ENCODE data around the gene DOK6.
"Not testable (repeated sequence)": the region's sequence is repeated elsewhere in the genome, so short reads cannot be mapped to it uniquely, and the experiment has no call there.

The DOK6 gene

DNA sequence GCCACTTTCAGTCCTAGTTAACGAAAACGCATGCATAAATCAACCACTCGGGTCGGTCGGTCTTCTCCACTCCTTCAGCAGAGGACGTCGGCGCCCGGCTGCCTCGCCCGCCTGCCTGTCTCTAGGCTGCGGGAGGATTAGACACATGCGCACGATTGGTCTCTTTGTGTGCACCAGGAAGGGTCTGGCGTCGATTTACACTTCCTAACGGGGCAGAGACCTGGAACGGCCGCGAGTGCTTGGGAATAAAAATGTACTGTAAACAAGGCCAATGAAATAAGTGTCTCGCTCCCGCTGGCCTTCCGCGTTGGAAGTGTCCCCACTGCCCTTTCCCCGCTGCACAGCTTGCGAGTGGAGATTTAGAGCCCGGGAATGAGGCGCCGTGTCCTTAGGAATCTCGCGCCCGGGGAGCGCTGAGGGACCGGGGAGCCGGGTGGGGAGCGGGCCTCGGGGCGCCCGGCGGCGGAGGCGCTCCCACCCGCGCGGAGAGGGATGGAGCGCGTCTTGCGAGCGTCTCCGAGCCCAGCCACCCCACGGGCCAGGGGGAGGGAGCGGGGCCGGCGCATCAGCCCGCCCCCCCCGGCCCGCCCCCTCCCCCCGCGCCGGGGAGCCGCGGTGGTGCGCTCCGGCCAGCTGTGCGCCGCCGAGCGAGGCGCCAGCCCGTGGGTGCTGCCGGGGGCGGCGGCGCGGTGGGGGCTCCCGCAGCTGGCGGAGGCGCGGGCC lies at the start of gene DOK6:
DOK6 (plus strand) TSS at position 636 of the 723 bp plus-strand sequence.
- DNase-seq: peak; percentile 74 to 81

DNA sequence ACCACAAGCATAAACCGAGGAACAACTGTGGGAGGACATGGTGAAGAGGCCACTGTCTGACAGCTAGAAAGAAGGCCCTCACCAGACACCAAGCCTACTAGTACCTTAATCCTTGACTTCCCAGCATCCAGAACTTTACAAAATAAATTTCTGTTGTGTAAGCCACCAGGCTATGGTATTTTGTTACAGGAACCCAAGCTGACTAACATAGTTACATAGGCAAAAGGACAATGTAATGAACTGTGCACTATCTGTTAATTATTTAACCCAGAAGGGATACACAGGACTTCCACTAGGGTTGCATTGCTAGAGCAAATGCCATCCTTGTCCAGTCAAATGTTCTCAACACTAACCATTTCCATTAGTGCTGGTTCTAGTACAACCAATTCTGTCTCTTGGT lies 47.7 kb upstream of the DOK6 start:
- DNase-seq: no peak

DNA sequence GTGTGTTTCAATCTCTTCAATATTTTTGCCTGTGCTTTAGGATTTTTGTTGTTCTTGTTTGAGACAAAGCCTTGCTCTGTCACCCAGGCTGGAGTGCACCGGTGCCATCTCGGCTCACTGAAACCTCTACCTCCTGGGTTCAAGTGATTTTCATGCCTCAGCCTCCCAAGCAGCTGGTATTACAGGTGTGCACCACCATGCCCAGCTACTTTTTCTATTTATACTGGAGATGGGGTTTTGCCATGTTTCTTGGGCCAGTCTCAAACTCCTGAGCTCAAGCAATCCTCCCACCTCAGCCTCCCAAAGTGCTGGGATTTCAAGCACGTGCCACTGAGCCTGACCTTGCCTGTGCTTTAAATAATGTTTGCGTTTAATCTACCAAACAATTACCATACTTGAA lies 43.1 kb upstream of the DOK6 start:
- no peak for DNase-seq

DNA sequence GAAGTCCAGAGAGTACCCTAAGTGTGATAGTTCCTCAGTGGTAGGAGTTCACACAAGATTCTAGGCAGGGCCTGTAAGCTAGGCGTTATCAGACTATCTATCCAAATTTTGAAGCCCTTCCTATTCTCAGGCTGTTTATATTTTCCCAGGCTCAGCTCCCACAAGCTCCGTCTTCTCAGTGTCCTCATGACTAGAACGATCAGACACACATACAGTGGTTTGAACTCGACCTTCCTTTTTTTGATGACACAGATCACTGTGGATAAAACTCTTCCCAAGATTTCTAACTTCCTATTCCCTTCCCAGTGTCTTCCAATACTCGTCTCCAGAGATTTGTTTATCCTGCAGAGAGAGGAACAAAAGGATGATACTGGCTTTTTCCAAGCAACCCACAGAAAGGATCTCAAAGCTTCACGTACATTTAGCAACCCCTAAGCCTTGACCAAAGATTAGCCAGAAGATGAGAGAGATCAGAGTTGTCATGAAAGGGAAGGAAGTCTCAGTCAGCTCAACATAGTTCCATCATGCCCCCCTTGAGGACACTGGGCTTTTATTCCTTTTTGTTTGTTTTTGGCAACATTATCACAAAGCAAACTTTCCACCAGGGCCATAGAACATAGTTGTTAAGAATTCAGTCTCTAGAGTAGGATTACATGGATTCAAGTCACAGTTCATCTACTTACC lies 42.3 kb upstream of the DOK6 start:
- no peak for DNase-seq

DNA sequence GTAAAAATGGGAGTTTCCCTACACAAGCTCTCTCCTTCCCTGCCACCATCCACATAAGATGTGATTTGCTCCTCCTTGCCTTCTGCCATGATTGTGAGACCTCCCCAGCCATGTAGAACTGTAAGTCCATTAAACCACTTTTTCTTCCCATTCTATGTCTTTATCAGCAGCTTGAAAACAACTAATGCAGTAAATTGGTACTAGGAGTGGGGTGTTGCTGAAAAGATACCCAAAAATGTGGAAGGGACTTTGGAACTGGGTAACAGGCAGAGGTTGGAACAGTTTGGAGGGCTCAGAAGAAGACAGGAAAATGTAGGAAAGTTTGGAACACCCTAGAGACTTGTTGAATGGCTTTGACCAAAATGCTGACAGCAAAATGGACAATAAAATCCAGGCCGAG lies 40.9 kb upstream of the DOK6 start:
- DNase-seq: not testable (repeated sequence)

DNA sequence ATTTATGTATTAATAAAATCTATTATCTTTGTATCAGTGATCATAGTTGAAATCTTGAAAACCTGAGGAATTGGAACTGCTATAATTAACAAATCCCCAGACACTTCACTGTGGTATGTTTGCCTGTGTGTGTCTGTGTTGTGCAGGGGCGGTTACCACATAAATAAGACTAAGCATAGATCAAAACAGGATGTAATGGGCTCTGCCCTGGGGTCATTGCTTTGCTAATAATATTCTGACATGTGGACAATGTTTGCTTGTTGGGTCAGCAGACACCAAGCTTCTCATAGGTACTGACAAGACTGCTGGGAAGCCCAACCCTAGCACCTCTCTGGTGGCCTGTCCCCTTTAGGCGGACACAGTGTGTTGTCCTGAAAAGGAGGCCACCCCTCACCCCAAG lies 35.8 kb upstream of the DOK6 start:
- DNase-seq: no peak

DNA sequence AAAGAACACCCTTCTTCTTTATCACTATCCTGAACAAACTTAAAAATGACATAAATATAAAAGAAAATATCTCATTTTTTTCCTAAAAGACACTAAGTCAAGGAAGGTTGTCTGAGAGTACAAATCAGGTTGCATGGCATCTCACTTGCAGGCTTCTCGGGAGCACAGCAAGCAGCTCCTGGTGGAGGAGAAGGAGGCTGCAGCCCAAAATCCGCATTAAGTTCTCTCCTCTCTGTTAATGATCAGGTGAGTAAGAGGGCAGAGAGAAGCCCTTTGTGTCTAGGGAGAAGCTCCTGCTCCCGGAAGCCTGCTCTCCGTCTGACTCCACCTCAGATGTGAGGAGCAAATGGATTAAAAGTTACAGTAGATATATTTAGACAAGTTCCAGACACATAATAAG lies 35.0 kb upstream of the DOK6 start:
- DNase-seq: no peak

DNA sequence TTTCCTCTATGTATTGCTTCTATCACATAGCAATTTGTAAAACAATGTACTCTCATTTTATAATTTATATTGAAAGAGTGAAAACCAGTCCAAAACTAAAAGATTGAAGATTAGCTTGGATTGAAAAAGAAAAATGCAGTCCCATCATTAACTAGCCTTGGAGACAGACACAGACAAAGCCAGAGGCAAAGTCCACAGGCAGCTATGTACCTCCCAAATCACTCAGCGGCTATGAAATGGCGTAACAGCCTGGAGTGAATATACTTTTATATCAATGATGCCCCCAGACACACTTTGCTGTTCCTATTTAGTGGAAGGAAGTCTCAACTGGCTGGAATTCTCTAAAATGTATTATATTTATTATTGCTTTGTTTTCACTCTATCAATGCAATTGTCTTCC lies 33.6 kb upstream of the DOK6 start:
- DNase-seq: no peak

DNA sequence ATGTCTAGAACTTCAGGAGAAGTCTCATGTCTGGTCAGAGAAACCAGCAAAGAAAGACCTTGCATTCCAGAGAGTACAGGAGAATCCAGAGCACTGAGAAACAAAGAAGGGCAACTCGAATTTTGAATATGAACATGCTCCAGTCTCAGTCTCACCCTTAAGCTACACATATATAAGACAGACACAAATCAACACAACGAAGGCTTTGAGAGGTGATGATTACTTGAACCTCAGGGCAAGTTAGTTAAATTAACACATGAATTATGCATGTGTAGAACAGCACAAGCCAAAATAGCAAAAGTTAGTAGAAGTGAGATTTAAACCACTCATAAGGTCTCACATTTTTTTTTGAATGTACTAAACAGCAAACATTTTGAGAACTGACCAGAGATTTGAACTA lies 29.0 kb upstream of the DOK6 start:
- no peak for DNase-seq

DNA sequence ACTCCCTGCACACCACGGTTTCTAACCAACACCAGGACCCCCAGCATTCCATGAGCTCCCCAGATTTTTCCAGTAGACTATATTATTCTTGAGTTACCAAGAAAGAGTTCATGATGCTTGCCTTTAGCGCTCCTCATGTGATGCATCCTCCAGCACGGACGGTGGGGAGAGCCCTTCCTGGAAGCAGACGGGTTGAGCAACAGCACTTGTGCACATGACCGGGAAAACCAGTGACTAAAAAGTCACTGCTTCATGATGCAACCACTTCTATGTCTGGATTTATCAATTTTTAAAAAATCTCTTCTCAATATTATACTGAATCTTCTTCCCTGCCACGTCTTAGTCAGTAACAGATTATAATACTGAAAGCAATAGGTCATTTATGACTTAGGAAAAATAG lies 20.4 kb upstream of the DOK6 start:
- no peak for DNase-seq

DNA sequence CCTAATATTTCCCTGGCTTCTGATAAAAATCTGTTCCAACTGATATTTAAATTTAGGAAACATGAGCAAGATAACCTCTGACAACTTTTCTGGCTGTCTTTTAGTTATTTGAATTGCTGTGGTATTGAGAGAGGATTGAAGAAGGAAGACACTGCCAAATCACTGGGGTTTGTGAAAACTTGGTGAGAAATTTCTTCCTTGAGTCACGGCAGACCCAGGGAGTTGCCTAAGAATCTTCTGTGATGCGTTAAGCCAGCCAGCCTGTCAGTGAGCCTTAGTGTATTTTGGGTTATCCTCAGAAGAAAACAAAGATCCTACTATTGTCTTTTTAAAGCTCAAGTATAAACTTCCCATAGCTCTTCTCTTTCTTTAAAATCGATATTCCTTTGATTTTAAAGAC lies 17.5 kb upstream of the DOK6 start:
- DNase-seq: no peak

DNA sequence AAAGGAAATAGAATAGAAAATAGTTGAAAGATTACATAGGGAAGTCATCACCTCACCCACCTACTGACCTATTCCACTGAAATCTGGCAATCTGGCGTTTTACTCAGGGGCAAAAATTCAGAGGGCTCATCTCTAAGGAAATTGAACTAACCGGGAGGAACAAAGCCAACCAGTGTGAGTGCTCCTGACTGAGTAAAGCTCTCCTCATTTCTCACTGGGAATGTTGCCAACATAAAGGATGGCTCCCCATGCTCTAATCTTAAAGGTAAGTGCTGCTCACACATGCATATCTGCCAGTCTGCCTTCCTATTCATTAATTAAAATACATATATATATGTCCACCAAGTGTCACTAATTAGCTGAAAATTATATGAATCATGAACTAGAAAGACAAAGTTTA lies 13.5 kb upstream of the DOK6 start:
- DNase-seq: peak in 1 of 2 experiments; percentile 27

DNA sequence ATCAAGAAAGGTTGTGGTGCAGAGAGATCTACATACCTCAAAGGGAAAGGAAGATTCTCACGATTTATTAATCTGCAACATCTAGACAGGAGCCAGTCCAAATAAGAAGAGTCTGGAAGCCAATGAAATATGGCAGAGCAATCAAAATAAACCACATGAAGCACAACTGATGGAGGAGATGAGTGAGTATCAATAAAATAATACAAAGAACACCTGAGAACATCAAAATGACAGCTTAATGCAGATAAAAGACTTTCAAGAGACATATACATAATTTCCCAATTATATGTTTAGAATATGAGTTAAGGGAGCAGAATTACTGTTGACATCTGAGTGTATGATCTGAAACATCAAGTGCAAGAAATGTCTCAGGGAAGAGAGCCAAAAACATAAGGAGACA lies 12.5 kb upstream of the DOK6 start:
- no peak for DNase-seq

DNA sequence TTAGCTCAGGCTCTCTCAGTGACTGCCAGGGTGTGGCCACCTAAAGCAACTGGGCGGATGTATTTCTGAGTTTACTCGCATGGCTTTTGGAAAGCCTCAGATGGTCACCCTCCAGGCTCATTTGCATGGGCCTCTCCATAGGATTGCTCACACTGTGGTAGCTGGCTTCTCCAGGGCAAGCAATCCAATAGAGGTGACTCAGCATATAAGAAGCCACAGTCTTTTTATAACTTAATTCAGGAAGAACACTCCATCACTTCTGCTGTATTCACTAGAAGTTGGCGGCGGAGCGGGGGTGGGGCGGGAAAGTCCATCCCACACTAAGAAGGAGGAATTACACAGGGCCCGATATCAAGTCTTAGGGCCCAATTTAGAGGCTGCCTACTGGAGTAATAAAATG lies 3.6 kb upstream of the DOK6 start:
- DNase-seq: no peak

DNA sequence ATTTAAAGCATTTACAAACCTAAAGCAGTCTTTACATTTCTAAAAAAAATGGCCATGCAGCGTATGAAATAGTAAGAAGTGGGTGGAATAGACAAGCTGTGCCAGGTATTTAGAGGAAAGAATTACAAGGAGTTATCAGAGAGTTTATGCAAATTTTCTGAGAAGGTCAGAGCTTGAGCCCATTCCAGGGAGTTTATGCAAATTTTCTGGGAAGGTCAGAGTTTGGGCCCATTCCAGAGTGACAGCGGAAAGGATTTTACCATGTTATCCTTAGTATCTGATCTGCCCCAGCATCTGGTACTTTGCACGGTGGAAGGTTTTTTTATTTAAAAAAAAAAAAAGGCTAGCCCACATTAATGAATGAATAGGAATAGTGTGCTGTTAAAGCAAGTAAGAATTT lies 1.4 kb upstream of the DOK6 start:
- DNase-seq: no peak

DNA sequence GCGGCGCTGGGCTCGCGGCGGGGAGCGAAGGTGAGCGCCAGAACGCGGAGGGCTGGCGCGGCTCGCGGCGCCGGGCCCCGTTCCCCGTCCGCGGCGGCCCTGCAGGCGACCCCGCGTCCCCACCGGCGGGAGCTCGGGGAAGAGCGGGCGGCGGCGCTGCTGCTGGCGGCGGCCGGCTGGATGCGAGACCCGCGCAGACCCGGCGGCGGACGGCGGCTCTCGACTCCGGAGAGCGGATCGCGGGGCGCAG lies 213 bp downstream of the DOK6 start:
- peak in 1 of 2 experiments; percentile 39 for DNase-seq

DNA sequence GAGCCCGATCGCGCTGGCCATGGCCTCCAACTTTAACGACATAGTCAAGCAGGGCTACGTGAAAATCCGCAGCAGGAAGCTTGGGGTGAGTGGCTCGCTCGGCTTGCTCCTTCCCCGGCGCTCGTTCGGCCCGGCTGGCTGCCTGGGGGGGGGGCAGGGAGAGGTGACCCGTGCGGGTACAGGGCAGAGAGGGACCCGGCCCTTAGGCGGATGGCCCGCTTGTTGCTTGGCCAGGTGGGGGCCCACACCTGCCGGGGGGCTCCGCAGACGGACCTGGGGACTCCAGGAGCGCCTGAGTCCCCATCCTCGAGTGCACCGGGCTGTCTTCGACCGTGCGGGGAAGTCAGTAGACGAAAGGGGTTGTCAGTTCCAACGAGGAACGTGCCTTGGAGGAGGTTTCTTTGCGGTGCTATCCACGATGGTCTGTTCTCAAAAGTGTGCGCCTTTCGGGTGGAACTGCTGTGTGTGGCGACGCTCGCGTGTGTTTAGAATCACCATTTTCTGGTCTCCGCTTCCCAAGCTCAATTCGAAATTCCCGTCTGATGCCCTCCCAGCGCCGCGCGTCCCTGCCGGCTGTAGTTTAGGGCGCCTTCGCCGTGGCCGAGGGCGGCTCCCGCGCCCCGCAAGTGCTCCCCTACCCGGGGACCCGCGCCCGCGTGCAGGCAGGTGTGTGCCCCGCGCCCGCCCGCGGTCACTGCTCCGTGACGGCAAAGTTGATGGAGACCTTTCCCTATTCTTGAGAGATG lies 711 bp downstream of the DOK6 start:
- DNase-seq: peak in 1 of 2 experiments; percentile 39

DNA sequence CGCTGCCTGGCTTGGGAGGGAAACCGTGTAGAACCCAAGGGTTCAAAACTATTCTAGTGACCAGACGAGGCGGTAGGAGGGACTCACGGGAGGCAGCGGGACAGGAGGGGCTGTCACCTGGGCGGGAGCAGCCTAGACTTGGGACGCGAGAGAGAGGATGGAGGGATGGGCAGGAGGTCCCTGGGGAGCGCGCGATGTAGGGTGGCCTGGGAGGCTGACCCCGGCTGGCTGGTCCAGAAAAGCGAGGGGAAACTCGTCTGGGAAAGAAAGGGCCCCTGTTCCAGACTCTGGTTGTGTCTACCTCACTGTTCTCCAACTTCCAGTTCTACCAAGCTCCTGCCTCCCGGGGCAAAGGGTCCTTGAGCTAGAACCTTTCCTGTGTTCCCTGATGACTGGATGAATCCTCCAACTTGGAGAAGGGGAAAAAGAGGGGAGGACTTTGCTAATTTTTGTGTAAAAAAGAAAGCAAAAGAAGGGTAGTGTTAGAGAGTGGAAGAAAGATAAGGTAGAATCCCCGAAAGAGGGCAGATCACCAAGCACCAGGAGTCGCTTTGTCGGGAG lies 1.4 kb downstream of the DOK6 start:
- DNase-seq: peak in 1 of 2 experiments; percentile 8

DNA sequence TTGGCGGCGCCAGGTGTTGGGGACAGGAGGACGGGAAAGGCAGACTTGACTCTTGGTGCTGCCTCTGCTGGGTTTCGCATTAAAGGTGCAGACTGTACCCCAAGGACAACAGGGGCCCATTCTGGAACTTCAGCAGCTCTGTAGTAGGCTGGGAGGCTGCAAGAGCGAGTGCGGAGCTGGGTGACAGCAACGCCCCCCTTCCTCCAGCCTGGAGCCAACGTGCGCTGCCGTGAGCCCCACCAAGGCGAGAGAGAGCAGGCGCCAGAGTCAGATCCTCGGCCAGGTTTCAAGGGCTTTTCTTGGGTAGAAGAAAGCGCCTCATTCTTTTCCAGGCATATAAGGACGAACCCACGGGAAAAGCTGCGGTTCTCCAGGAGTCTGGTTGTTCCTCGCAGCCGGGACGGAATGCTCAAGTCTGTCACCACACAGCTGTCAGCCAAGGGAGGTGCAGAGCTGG lies 1.9 kb downstream of the DOK6 start:
- no peak for DNase-seq

DNA sequence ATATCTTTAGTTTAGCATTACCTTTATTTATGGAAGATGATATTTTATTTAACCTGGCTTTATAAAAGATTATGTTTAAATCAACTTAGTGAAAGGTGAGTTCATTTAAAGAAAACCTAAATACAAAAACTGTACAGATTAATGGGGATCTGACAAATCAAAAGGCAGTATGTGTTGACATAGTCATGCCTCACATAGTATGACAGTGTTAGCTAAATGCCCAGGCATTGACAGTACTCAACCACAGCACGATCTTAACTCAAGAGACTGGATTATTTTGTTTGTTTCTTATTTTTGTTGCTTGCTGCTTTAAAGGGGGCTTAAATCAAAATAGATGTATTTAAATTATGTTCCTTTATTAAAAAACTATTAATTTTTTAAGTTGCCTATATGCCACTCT lies 7.8 kb downstream of the DOK6 start:
- DNase-seq: no peak

DNA sequence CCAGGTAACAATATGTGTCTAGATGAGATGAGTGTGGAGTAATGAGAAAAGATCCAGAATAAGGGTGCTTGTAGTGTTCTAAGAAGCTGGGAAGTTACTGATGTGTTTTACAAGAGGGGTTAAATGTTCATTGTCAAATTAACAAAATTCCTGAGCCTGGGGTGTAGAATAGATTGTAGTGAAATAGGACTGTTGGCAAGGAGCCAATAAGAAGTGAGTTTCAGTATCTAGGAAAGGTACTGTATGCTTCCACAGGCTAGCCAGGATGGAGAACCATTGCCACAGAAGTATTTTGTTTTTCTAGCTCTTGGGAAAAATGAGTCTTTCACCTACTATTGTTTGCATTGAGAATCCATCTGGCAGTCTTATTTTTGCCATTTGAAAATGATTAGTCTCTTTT lies 10.5 kb downstream of the DOK6 start:
- DNase-seq: no peak

DNA sequence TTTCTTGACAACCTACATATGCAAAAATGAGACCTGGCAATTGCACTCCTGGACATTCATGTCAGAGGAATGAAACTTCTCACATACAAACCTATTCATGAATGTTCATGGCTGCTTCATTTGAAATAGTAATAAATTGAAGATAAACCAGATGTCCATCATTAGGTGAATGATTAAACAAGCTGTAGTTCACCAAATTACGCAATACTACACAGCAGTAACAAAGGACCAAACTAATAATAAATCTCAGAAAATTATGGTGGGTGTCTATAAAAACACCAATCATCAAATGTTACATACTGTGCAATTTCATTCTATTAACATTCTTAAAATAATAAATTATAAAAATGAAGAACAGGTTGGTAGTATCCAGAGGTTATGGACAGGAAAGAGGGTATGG lies 13.5 kb downstream of the DOK6 start:
- DNase-seq: no peak

DNA sequence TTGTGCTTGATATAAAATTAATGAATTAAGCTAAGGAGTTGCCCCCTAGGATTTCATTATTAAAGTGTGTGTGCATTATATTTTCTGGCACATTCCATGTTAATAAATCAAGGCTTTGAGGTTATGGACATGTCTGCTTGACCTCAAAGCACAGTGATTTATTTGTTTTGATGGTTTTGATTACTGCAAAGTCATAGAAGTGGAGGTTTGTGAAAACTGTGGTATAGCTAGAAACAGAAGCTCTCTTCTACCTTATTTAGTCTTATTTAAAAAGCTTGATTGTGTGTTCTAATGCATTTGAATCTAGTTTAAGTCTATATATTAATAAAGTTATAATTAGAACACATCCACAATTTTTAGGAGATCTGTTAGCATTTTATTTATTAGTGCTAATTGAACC lies 32.2 kb downstream of the DOK6 start:
- no peak for DNase-seq

DNA sequence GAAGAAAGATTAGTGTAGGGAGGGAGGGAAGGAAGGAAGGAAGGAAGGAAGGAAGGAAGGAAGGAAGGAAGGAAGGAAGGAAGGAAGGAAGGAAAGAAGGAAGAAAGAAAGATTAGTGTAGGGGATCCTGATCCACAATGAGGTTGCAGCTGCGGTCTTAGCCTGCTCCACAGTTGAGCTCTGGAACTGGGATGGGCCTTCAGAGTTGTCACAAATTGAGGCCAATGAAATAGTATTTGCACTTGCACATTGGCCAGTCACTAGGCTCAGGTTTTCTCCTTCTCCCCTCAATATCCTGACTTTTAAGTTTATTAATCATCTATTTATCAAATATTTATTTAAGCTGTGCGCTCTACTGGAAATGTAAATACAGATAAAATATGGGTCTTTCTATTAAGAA lies 34.3 kb downstream of the DOK6 start:
- no peak for DNase-seq

All from NCI-H524 (cell line).